ENCODE data around the gene EEFSEC.

EEFSEC gene

GRCh38 chr3:128431803-128432300 lies 278.6 kb downstream of the EEFSEC start:
- H3K4me3 ChIP-seq (ENCODE audit: low read depth, low read length) = no peak overlapping the region
- no peak for TF ChIP-seq MYC (IDR thresholded peaks at IDR 0.05; ENCODE audit: low read depth, low read length)
- TF ChIP-seq POLR2A (IDR thresholded peaks at IDR 0.05; ENCODE audit: extremely low read depth, insufficient read length) = no peak
- no peak for TF ChIP-seq CTCF (IDR thresholded peaks at IDR 0.05; ENCODE audit: low read depth, low read length)
- no peak for TF ChIP-seq MAX (IDR thresholded peaks at IDR 0.05; ENCODE audit: low read depth, low read length)
- DNase-seq (ENCODE audit: low read depth) = no peak

GRCh38 chr3:128432301-128432970 lies 279.2 kb downstream of the EEFSEC start:
- no peak for TF ChIP-seq MAX (IDR thresholded peaks at IDR 0.05; ENCODE audit: low read depth, low read length)
- TF ChIP-seq MYC (IDR thresholded peaks at IDR 0.05; ENCODE audit: low read depth, low read length) = no peak
- no peak for TF ChIP-seq POLR2A (IDR thresholded peaks at IDR 0.05; ENCODE audit: extremely low read depth, insufficient read length)
- no peak for TF ChIP-seq CTCF (IDR thresholded peaks at IDR 0.05; ENCODE audit: low read depth, low read length)
- no peak for DNase-seq (ENCODE audit: low read depth)
- no peak overlapping the region for H3K4me3 ChIP-seq (ENCODE audit: low read depth, low read length)

GRCh38 chr3:128432971-128433836 lies 279.9 kb downstream of the EEFSEC start:
- TF ChIP-seq MYC (IDR thresholded peaks at IDR 0.05; ENCODE audit: low read depth, low read length) = no peak
- no peak for TF ChIP-seq MAX (IDR thresholded peaks at IDR 0.05; ENCODE audit: low read depth, low read length)
- no peak for TF ChIP-seq CTCF (IDR thresholded peaks at IDR 0.05; ENCODE audit: low read depth, low read length)
- no peak for TF ChIP-seq POLR2A (IDR thresholded peaks at IDR 0.05; ENCODE audit: extremely low read depth, insufficient read length)
- DNase-seq (ENCODE audit: low read depth) = peak; percentile 35
- no peak overlapping the region for H3K4me3 ChIP-seq (ENCODE audit: low read depth, low read length)

GRCh38 chr3:128433837-128434165 lies 280.5 kb downstream of the EEFSEC start:
- TF ChIP-seq POLR2A (IDR thresholded peaks at IDR 0.05; ENCODE audit: extremely low read depth, insufficient read length) (no peak), MYC (IDR thresholded peaks at IDR 0.05; ENCODE audit: low read depth, low read length) (no peak), CTCF (IDR thresholded peaks at IDR 0.05; ENCODE audit: low read depth, low read length) (no peak), MAX (IDR thresholded peaks at IDR 0.05; ENCODE audit: low read depth, low read length) (no peak)
- no peak overlapping the region for H3K4me3 ChIP-seq (ENCODE audit: low read depth, low read length)
- DNase-seq (ENCODE audit: low read depth) = no peak

GRCh38 chr3:128434524-128434923 lies 281.2 kb downstream of the EEFSEC start:
- TF ChIP-seq CTCF (IDR thresholded peaks at IDR 0.05; ENCODE audit: low read depth, low read length) (no peak), MYC (IDR thresholded peaks at IDR 0.05; ENCODE audit: low read depth, low read length) (no peak), MAX (IDR thresholded peaks at IDR 0.05; ENCODE audit: low read depth, low read length) (no peak), POLR2A (IDR thresholded peaks at IDR 0.05; ENCODE audit: extremely low read depth, insufficient read length) (no peak)
- H3K4me3 ChIP-seq (ENCODE audit: low read depth, low read length) = no peak overlapping the region
- DNase-seq (ENCODE audit: low read depth) = no peak

Data from NB4 (cell line).